HG02852 (cell line): ENCODE results near the gene ATP6V1B1.

Source experiments
- ATAC-seq: cut with Tn5 transposase; IDR thresholded peaks from one replicate; pipeline ENCODE4 v1.9.1; 2021; ENCODE audit warnings: mild to moderate bottlenecking, moderate library complexity; ENCODE audit not compliant: unreplicated experiment

The ATP6V1B1 gene

DNA sequence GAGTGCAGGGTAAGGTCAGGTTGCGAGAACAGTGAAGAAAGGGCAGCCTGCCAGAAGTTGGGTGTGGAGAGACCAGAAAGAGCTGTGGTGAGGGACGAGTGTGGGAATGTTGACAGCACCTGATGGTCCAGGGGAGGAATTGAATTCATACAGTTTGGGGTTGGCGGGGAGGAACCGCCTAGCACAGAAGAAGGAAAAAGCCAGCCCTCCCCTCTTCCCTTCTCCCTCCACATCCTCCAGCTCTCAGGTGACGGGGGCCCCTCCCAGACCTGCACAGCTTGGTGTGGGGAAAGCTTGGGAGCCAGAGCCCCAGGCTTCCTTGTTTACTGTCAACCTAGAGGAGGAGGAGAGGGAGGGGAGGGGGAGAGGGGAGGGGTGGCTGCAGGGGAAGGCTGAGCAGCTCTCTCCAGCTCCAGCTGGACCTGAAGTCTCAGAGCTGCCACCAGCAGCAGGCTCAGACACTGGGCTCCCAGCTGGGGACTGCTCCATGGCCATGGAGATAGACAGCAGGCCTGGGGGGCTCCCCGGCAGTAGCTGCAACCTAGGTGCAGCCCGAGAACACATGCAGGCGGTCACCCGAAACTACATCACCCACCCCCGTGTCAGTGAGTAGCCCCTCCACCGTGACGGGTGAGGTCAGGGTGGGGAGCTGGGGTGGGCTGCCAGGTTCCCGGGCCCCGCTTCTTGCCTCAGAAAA lies at the start of gene ATP6V1B1:
TSS of gene ATP6V1B1 (plus strand) at position 433 of the 697 bp plus-strand sequence. CDS start at position 488, 55 bp downstream.
- ATAC-seq: no peak

DNA sequence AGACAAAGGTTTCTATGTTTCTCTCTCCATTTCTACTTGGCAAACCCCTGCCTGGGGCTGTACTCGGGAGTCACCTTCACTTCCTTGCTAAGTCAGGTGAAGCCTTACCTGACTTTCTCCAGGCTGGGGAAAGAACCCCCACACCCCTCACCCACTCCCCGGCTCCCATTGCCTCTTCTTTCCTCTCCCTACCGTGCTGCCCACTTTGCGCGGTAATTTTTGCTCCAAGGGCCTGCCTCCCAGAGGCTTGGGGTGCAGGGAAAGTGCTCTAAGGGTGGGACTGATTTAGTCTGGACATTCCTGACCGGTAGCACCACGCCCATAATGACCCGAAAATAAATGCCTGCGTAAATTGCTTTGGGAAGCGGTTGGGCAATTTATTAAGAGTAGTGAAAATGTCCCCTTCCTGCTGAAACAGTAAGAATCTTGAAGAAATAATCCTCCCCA lies 49.1 kb upstream of the ATP6V1B1 start:
- ATAC-seq: no peak

DNA sequence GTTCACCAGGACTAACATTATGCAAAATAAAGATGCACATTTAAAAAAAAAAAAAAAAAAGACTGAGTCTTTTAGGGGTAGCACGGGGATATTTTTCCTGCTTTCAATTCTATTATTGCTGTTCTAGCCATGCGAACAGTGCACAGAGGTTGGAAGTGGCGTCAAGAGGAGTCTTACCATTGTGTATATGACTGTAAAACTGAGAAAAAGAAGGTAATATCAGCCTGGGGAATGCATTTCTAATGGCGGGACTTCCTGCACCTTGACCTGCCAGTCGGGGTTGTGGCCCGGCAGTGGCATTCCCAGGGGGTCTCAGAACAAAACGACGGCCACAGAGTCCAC lies 48.5 kb upstream of the ATP6V1B1 start:
- no peak for ATAC-seq

DNA sequence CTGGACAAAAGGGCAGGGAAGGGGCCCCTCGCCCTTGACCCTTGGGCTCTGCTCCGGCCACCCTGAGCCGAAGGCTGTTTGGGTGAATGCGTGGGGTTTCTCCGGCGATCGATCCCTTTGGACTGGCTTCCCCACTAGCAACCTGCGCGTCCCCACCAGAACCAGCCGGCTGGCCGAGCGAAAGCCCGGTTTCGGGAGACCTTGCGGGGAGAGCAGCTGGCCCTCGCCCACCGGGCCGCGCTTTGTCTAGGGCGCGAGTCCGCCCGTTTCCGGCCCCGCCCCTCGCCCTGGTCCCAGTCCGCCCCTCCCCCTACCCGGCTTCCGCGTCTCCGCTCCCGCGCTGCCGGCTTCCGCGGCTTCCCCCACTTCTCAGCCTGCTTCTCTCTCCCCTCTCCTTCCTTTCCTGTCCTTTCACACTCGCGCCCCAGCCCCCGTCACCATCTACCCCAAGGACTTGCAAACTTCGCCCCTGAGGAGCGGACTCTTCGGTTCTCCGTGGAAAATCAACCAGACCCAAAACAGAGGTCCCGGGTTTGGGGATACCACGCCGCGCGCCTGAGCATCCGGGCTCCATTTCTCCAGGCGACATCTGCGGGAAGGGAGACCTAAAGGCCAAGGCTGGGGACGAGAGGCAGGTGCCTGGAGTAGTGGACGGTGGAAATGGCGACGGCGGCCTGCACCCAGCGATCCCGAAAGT lies 48.0 kb upstream of the ATP6V1B1 start:
- no peak for ATAC-seq

DNA sequence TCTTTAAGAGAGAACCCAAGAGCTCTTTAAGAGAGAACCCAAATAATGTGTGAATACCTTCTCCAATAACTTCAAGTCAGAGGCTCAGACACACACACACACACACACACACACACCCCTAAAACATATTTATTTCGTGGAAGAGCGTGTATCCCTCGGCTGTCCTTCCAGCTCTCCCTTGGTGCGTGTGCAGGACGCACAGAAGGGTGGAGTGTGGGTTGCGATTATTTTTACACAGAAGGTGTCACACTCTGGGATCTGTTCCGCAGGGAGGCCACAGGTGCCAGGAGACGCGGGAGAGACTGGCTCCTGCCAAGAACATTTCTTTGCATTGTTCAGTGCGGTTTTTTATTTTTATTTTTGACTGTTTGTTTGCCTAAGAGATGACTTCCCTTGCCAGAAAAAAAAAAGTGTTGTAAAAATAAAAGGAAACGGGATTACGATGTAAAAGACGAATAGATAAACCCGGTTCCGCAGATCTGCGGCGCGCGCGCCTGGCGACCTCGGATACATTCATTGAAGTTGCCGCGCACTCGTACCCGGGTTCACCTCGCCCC lies 47.3 kb upstream of the ATP6V1B1 start:
- no peak for ATAC-seq

DNA sequence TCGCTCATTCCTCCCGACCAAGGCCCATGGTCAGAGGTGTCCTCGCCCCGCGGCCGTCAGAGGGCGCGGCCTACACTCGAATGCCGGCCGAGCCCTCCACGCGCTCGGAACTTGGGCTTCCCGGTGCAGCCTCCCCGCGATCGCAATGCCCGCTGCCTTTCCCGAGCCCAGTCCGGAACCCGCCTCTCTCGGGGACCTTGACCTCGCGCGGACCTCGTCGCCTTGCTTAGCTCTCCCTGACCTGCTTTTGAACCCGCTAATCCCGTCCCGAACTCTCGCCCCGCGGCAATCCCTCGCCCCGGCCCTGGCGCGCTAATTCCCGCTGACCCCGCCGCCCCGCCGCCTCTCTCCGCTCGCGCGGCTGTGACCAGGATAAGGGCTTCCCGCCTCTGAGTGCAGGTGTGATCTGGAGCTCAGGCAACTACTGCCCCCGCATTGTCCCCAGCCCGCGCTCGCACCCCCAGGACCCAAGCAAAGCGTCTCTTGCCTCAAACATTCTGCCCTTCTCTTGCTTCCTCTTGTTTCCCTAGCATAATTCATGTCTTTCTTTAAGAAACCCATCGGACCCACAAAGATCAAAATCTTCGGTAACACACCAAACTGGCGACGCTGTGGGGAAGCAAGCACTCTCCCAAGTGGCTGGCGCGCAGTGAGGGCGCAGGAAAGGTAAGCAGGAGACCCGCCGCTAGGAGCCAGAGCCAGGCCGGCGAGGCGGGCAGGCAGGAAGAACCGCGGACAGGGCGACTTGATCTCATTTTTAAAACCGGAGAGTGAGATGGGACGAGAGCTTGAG lies 46.6 kb upstream of the ATP6V1B1 start:
- no peak for ATAC-seq

DNA sequence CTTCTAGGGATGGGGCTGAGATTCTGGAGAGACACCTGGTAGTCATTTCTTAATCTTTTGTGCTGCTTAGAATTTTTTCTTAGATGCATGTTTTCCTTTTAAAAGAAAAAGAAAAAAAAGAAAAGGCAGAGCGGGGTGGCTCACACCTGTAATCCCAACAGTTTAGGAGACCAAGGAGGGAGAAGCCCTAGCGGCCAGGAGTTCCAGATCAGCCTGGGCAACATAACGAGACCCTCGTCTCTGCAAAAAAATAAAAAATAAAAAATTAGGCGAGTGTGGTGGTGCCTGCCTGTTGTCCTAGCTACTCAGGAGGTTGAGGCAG lies 46.0 kb upstream of the ATP6V1B1 start:
- ATAC-seq: no peak

DNA sequence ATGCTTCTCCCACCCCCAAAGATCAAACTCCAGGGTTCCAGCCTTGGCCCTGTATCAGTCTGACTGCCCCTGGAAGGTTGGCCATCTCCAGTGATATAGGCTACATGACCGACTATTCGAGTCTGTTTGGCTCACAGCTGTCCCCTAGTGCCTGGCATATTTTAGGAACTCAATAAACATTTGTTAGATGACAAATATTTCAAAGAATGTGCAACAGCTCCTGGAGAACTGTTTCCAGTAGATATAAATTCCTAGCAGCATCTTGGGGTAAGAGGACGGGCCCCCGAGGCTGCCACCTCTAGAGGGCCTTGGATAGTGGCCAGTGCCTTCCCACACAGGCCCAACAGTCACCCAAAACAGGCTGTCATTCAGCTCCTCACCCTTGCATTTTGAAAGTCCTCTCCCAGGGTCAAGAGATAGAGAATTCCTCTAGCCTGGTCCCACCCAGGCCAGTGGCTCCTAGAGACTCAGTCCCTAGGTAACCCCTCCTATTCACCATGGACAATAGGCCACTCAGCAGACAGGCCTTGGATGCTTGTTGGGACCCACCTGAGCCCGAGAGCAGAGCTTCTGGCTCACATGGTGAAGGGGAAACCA lies 45.1 kb upstream of the ATP6V1B1 start:
- no peak for ATAC-seq

DNA sequence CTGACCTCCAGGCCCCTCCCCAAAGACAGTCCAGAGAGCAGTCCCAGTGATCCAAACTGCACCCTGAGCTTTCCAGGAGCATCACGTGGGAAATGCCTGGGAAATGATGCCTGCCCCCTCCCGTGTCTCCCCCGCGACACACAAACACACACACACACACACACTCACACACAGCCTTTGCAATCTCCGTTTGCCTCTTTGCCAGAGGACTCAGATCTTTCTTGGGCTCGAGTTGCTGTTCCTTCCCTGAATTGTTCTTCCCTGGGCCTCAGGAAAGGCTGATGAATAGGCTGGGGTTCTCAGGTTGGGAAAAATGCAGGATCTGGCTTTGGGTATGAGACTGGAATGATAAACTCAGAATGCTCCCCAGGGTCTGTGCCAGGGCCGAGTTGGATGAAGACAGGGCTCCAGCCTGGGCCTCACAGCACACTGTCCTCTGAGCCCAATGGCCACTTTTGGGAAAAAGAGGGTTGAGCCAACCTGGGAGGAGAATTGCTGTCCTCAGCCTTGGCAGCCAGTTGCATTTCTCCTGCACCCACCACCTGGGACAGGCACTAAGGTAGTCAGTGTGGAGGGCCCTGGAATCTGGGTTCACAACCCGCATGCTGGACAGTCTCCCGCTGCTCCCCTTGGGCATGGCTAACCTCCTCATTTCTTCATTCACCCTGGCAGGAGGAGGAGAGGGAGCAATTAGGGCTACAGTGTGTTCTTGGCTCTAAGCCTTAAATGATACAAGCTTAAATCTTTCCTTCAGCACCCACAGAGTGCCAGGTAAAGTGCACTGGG lies 43.9 kb upstream of the ATP6V1B1 start:
- ATAC-seq: no peak

DNA sequence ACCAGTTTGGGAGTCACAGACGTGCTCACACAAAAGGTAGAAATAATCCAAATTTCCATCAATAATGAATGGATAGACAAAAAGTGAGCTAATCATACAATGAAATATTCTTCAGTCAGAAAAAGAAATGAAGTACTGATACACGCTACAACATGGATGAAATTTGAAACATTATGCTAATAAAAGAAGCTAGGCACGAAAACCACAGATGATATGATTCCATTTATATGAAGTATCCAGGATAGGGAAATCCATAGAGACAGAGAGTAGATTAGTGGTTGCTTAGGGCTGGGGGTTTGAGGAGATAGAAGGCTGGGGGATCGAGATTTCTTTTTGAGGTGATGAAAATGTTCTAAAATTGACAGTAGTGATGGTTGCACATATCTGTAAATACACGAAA lies 43.0 kb upstream of the ATP6V1B1 start:
- no peak for ATAC-seq

DNA sequence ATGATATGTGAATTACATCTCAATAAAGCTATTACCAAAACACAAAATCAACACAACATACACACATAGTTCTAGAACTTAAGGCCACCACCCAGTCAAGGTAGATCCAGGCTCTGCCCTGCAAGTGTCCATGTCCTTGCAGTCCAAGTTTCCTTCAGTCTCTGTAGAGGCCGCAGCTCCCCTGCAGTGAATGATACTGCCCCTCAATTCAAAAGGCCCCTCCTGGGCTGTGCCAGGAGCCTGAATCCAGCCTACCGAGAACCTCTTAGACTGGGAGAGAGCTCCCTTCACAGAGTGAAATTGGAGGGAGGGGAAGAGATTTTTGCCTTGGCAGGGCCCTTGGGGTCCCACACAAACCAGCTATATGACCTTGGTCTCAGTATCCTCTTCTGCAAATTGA lies 42.5 kb upstream of the ATP6V1B1 start:
- ATAC-seq: no peak

DNA sequence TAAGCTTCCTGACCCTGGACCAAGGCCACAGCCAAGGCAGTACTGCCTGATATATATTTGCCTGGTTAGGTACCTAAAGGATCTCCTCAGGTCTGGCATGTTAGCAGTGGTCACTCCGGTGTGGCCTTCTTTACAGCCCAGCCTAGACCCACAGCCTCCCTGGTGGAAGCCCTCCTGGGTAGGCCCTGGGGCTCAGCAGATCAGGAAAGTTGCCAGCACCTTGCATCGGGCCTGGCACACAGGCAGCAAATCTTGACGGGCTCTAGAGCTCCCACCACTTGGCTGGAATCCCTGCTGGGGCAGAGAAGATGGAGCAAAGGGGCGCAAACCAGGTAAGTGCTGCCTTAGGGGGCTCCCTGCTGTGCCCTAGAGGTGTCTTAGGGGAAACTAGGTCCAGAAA lies 40.9 kb upstream of the ATP6V1B1 start:
- ATAC-seq: no peak

DNA sequence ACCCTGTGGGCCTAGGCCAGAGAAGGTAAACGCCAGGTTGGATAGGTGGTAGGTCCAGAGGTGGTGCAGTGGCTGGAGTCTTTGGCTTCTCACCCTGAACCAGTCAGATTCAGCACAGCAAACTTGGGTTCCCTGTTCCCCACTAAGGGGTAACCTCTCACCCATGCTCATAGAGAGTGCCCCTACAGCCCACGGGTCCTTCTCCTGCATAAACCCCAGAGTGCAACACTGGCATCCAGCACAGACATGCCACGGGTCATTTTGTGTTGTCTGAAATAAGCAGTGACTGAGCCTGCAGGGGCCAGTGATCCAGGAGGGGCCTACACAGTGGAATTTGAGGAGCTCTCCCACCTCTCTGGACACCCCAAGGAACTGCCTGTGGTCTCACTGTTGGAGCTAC lies 40.5 kb upstream of the ATP6V1B1 start:
- ATAC-seq: no peak

DNA sequence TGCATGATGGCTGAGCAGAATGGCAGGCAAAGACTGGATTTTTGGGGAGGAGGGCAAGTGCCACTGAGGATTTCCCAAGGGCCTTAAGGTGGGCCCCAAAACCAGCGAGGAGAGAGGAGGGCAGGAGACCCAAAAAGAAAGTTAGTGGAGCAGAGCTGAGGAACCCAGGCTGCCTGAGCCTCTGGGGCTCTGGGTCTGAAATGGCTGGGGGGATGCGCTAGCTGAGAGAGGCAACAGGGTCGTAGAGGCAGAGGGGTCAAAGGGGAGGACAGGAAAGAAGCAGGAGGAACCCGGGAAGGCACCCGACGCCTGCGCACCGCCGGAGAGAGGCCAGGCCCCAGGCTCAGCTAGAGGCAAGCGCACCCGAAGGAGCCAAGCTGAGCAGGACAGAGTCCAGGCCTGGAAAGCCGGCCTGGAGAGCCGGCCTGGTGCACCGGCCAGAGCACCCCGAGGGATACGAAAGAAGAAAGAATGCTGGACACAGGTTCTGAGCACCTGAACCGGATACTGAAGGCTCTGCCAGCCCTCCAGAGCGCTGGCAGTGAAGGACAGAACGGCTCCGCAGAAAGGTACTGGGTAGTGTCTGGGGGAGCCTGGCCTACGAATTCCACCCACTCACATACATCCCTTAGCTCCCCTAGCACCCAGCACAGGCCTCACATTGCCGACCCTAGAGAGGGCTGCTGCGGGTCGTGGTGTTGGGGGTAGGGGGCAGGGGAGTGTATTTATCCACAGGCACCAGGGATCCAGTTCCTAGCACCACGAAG lies 39.5 kb upstream of the ATP6V1B1 start:
- ATAC-seq: no peak

DNA sequence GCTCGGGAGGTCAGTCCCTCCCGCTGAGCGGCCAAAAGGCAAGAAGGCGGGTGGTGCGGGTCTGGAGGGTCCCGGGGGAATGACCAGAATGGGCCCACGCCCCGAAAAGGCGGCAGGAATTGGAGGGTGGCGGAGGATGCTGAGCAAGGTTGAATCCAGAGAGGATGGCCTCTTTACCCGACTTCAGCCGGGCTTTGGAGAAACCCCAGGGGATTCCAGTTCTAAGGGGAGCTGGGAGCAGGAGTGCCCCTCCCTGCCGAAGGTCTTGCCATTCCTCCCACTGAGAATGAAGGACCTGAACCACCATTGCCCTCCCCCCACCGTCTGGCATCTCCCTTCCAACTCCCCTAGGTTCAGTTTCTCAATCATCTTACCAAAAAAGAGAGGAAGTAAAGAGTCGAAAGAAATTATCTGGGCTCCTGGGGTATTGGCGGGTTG lies 38.9 kb upstream of the ATP6V1B1 start:
- no peak for ATAC-seq

DNA sequence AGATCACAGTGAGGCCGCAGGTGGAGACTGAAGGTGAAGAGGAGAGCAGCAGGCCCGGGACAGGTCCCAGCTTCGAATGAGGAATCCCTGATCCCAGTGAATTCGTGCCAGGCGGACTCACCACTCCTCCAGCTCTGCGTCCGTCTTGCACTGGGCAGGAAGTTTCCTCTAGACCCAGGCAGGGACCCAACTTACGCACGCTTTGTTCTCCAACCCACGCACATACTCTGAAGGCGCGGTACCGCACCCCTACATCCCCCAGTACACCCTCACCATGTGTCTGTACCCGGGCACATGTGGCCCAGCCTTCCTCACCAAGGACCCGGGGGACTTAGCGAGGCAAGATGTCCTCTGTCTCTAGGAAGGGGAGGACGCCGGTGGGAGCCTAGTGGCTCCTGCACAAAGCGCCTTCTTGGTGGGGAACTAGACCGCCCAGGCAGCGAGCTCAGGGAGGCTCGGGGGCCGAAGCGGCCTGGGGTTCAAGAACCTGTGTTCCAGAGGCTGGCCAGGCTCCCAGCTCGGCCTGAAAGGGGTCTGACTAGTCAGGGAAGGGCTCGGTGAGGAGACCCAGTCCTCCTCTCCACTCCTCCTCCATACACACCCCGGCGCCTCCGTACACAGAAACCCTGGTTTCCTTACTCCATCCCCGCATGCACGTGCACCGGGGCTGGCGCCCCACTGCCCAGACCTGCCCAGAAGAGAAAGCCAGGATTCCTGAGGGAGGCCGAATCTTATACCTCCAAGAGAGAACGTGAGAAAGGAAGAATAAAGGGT lies 38.3 kb upstream of the ATP6V1B1 start:
- ATAC-seq: no peak

DNA sequence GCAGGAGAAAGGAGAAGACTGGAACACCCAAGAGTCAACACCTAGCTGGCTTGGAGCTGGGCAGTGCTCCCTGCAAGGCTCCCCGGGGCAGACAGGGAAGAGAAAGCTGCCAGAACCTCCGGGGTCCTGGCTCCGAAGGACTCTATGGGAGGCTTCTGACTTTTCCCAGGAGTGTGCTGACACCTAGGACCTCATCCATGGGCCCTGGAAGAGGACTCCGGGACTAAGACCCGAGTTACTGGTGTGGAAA lies 37.8 kb upstream of the ATP6V1B1 start:
- ATAC-seq: no peak

DNA sequence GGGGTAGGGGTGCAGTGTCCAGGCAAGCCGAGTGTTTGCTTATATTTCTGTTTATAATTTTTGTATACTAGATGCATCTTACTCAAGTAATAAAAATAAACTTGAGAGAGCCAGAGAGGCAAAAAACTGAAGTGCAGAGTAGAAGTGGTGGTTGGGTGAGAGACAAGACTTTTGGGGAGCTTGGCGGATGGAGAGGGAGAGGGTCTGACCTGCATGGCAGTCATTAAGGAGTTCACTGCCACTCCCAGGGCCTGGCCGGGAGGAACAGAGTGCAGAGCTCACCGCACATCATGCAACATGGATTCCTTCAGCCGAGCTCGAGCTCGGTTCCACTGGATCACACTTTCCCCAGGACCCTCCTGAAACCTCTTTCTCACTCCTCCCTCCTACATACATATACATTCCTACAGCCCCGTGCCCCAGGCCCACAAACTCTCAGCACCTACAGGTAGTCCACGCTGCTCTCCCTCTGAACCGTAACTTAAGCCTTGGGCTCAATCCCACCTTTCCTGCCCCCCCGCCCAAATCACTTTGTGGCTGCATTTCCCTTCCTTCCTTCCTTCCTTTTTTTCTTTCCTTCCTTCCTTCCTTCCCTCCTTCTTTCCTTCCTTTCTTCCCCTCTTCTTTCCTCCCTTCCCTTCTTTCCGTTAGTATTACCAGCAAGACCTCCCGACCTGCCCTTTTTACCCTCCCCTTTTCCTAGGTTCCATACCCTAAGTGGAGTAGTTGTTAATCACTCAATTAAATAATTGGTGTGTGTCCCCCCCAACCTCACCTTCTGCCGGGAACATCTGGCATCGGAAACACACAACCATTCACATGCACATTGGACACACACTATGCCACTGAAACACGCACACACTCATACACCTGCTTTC lies 37.1 kb upstream of the ATP6V1B1 start:
- no peak for ATAC-seq
